GM18505 (cell line): ENCODE data around the gene TNIK.
"Not testable (repeated sequence)": the region's sequence is repeated elsewhere in the genome, so short reads cannot be mapped to it uniquely, and the experiment has no call there.

Source experiments
- ATAC-seq: cut with Tn5 transposase; IDR thresholded peaks from one replicate; pipeline ENCODE4 v1.9.1; 2021; ENCODE audit not compliant: unreplicated experiment
- POLR2A ChIP-seq: IDR thresholded peaks from 4 replicates; pipeline ENCODE4 v1.6.1; 2011; ENCODE audit warnings: borderline replicate concordance; ENCODE audit not compliant: insufficient read depth, insufficient read length; ENCODE audit errors: extremely low read depth

The TNIK gene

GRCh38 chr3:171301998-171302397 is 158.2 kb downstream of the TNIK start:
- no peak for ATAC-seq
- no peak for TF ChIP-seq POLR2A

GRCh38 chr3:171301002-171301401 is 159.2 kb downstream of the TNIK start:
- TF ChIP-seq POLR2A, result no peak
- ATAC-seq, result no peak

GRCh38 chr3:171297951-171298350 is 162.3 kb downstream of the TNIK start:
- ATAC-seq, result no peak
- TF ChIP-seq POLR2A, result no peak

- TF ChIP-seq POLR2A, result no peak
- ATAC-seq, result no peak
These were observed 163.0 kb downstream of the TNIK start for GRCh38 chr3:171297207-171297606.

GRCh38 chr3:171295484-171296373 is 164.5 kb downstream of the TNIK start:
- TF ChIP-seq POLR2A, result no peak

GRCh38 chr3:171293142-171293782 is 166.9 kb downstream of the TNIK start:
- peak; percentile 51 for ATAC-seq
- no peak for TF ChIP-seq POLR2A

More at GRCh38 chr3:171295484-171296373, 164.5 kb downstream of the TNIK start:
- no peak for ATAC-seq

GRCh38 chr3:171290680-171291079 is 169.5 kb downstream of the TNIK start:
- ATAC-seq, result no peak

GRCh38 chr3:171289291-171289690 is 170.9 kb downstream of the TNIK start:
- no peak for TF ChIP-seq POLR2A
- ATAC-seq, result no peak

More at GRCh38 chr3:171290680-171291079, 169.5 kb downstream of the TNIK start:
- no peak for TF ChIP-seq POLR2A

- ATAC-seq, result not testable (repeated sequence)
These were observed 172.4 kb downstream of the TNIK start for GRCh38 chr3:171287761-171288160.

GRCh38 chr3:171286580-171287249 is 173.5 kb downstream of the TNIK start:
- ATAC-seq, result peak; percentile 42
- no peak for TF ChIP-seq POLR2A

GRCh38 chr3:171285287-171285686 is 174.9 kb downstream of the TNIK start:
- TF ChIP-seq POLR2A, result peak; percentile 2
- ATAC-seq, result no peak

GRCh38 chr3:171284308-171285075 is 175.7 kb downstream of the TNIK start:
- peak; percentile 48 for ATAC-seq
- no peak for TF ChIP-seq POLR2A

- peak; percentile 34 for TF ChIP-seq POLR2A
- ATAC-seq, result no peak
These were observed 176.4 kb downstream of the TNIK start for GRCh38 chr3:171283848-171284222.
